ENCODE data around the gene SLC18A3.
A peak's percentile ranks its signal among the peaks of the same experiment; 100 is the strongest.

Gene SLC18A3

DNA sequence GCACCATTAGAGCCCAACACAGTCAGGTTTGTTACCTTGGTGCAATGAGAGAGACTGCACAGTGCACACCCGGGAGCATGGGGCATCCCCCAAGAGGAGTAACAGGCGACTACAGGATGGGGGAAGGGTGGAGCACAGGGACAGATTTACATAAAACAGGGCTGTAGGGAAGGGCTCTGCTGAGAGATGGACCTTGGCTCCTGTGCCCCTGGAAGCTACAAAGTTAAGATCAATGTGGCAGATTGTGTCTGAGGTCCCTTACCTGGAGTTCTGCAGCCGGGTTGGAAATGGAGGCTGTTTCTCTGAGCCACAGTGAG is 13.7 kb upstream of the SLC18A3 start:
- no peak for DNase-seq

DNA sequence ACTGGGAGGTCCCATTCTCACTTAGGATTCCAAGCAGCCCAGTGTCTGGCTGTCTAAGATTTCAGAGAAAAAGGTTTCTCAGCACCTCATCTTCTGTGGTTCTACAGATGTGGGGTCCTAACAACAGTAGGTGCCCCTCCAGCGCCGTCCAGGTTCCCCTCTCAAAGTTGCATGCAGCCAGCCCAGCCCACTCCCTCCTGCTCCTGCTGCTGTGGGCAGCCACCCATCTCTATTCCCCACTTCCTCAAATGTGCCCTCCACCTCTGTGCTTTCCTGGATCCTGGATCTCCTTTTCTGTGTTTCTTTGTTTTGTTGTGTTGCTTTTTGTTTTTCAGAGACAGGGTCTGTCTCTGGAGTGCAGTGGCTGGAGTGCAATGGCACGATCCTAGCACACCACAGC is 13.3 kb upstream of the SLC18A3 start:
- DNase-seq = no peak

DNA sequence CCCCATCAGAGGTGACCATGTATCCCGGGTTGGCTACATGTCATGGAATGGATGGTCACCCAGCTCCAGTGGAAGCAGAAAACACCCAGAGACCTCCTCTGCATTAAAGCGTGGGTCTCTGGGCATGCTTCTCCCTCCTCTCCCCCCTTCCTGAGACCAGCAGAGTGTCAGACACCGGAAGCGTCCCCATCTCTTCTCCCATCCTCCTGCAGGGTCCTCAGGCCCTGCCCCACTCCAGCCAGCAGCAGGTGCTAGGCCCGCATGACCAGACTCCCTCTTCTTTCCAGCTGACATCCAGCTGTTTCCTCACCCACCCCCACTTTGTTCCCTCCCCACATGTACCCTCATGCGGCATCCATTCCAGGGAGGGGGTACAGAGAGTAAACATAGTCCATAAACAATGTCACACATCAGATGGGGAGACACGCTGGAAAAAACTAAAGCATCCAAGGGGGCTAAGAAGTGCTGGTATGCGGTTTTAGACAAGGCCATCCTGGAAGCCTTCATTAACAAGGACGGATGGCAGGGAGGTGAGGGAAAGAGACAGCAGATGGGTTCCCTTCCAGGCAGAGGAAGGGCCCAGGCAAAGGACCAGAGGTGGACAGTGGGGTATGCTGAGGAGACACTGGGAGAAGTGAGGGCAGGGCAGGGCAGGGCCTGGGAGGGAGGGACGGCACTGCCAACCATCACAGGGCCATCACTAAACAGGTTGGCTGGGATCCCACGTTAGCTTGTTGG is 12.5 kb upstream of the SLC18A3 start:
- DNase-seq = no peak

DNA sequence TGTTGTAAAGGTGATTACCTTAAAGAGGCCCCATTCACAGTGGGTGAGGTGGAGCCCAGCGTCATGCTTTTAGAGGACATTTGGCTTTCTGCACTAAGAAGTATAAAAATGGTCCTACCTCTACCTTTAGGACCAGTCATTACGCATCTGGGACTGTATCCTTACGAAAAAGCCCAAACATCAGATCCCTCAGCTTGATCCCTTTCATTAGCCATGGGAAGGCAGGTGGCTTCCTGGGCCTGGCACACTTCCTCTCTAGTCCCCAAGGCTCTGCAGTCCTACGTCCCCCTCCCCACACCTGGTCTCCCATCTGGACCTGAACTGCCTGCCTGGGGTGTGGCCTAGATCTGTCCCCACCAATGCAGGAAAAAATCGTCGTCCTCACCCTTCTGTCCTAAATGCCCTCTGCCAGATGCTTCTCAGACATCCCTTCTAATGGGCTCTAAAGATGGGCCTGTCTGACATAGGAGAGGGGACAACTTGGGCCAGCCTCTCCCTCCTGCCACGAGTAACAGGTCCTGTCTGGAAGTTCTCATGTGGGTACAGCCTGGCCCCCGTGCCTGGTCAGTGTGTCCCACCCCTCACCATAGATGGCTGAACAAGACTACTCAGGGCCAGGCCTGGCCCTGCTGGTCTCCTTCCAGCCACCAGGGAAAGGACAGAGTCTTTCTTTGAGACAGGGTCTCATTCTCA is 11.8 kb upstream of the SLC18A3 start:
- DNase-seq = no peak

DNA sequence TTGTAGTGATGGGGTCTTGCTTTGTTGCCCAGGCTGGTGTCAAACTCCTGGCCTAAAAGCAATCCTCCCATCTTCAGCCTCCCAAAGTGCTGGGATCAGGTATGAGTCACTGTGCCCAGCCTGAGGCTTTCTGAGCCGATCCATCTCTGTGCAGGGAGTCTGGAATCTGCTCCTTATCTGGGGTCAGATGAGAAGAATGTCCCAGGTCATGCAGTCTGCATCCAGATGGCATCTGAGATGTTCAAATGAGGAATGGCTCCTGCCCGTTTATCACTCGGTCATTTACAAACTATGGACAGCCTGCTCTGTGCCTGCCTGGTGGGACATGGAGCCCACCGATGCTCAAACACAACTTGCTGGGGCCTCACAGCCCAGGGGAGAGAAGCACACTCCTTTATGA is 11.1 kb upstream of the SLC18A3 start:
- no peak for DNase-seq

DNA sequence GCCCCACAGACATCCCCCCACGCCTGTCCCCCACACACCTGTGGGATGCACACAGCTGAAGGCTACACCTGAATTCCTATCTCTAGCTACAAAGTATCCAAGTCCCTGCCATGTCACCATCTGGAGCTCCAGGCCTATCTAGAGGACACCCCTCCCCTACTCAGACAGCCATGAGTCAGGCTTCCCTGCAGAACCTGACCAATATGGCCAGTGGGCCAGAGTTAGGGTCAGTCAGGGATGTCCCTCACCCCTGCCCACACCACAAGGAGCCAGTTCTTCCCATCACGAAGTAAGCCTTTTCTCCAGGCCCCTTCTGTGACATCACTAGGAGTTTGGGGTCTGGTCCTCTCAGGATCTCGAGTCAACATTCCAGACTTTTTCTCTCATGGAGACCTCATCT is 10.6 kb upstream of the SLC18A3 start:
- DNase-seq = no peak

DNA sequence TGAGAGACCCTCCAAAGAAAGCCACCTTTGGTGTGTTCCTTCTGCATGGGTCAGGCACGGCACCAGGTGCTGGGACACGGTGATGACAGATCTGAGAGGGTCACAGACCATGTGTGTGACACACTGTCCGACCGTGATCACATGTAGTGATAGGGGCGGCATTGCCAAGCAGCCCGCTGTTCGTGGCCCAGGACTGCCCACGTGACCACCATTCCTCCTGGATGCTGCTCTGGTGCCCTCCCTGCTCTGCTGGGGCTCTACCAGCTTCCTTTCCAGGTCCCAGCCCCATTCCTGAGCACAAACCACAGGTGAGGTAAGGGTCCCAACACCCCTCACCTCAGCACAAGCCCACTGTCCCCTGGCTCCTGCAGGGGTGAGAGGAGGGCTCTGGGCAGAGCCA is 10.1 kb upstream of the SLC18A3 start:
- DNase-seq = no peak

DNA sequence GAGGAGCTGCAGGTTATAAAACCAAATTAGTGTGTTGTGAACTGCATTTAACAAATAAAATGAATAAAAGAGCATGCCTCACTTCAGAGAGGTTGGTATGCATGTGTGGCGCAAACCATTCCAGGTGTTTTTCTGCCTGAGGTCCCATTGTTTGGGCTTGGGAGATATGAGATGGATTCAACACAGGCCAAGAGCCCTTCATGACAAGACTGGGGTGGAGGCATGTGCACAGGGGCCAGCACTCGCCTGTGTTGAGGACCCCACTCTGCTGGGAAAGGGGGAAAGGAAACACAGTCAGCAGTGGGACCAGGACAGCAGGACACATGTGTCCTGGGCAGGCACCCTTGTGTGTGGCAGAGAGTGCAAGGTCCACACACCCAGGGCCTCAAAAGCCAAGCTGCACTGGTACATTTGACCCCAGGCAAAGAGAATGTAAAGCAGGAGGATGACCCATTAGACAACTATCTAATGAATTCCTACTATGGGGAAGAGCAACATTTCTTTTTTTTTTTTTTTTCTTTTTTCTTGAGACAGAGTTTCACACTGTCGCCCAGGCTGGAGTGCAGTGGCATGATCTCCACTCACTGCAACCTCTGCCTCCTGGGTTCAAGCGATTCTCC is 9.2 kb upstream of the SLC18A3 start:
- DNase-seq = no peak

DNA sequence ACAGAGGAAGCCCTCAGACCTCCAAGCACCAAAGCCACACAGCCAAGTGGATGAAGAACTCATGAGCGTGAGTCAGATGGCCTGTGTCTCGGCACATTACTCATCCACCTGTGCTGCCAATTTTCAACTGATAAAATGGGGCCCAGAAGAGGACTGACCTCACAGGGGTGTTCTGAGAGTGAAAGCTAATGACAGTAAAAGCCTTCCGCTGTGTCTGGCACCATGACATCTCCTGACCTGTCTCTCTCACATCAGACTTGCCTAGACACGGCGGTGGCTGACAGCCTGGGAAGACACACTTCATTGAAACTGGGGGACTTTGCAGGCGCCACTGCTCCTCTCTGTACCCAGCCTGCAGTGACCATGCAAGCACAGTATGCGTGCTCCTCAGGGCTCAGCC is 8.3 kb upstream of the SLC18A3 start:
- no peak for DNase-seq

DNA sequence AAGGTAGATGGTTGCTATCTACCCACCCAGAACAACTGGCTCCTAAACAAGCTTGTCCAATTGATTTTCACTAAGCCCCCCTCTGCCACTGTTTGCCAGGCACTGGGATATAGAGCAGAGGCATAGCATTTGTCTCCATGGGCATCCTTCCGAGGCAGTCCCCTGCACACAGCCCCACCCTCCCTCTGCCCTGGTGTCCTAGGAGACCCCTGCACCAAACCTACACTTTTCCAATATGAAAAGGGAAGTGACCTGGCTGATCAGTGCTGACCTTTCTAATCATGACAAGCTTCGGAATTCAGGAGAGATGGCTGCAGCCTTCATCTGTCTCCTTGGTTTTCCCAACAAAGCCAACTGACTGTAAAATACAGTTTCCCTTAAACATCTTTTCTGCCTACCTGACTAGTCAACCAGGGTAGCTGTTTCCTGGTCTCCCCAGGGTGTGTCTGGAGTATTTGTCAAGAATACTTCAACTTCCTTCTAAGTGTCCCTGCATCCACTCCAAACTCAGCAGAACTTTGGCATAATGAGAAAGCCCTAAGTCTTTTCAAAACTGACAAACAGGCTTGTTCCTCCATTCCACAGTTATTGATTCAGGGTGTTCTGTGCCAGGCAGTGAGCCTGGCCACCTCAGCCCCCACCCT is 7.6 kb upstream of the SLC18A3 start:
- DNase-seq = no peak

DNA sequence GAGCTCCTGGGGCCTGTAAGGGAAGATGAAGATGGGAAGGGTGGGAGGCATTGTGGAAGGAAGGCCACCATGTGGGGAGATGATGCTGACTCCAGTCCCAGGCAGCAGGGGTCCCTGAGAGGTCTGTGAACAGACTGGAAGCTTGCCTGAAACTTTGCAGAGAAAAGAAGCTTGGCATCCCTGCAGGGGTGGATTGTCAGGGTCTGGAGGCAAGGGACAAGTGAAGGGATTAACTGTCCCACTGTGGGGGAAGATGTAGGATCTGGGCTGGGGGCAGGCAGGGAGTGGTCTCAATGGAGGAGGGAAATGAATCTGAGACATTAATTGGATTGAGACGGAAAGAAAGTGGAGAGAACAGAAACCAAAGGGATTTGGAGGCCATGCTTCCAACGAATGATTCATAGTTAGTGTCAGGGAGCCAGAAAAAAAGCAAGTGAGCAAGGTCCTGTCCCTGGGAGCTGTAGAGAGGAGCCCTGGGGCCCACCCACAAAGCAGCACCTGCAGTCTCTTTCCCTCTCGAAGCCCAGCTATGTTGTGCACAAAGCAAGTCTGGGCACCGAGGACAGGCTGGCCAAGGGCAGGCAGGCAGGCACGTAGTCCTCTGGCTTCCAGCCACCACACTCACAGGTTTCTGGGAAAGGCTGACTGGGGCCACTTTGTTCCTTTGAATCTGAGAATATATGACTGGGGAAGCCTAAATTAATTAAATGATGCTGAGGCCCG is 4.7 kb upstream of the SLC18A3 start:
- no peak for DNase-seq

DNA sequence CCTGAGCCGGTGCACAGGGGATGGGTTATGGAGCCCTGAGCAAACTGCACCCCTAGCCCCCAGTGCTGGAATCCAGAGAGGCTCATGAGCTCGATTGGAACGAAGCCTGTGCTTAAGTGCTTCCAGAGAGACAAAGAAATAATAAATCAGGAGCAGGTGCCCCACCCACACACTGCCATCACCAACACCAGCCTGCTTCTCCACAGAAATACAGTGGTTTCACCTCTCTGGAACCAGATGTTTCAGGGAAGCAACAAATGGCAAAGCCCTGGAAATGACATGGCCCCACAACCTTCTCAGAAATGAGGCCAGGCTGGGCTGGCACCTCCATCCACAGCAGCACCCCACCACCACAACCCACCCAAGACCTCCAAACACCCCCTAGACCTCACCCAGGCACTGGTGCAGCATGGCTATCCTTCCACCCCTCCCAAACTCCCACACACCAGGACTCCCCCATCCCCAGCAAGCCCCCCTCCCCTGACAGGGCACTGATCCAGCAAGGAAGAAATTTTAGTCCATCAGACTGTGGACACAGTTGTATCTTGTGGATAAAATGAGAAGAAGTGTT is 4.1 kb upstream of the SLC18A3 start:
- DNase-seq = no peak

DNA sequence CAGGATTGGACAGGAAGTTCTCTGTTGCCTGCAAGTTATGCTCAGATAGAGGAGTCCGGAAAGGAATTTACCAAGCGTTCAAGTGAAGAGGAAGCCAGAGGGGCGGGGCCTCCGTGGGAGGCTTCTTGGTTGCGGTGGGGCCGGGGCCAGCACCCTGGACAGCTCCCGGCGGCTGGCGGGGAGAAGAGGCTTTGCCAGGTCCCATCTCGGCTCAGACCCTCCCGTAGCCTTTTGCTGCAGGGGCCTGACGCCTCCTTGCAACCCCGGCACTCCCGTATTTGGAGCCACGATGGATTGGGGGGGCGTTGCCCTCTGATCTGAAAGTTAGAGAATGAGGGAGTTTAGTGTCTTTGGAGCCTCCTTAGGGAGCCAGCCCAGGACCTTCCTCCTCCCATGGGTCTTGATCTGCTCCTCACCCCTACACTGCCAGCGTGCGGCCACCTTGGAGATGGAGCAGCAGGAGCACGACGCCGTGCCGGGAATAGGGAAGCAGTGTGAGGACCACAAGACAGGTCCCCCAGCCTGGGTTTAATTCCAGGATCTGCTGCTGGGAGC is 3.1 kb upstream of the SLC18A3 start:
- DNase-seq = peak in 4 of 5 donors; percentile 26 to 64 (median 44)

DNA sequence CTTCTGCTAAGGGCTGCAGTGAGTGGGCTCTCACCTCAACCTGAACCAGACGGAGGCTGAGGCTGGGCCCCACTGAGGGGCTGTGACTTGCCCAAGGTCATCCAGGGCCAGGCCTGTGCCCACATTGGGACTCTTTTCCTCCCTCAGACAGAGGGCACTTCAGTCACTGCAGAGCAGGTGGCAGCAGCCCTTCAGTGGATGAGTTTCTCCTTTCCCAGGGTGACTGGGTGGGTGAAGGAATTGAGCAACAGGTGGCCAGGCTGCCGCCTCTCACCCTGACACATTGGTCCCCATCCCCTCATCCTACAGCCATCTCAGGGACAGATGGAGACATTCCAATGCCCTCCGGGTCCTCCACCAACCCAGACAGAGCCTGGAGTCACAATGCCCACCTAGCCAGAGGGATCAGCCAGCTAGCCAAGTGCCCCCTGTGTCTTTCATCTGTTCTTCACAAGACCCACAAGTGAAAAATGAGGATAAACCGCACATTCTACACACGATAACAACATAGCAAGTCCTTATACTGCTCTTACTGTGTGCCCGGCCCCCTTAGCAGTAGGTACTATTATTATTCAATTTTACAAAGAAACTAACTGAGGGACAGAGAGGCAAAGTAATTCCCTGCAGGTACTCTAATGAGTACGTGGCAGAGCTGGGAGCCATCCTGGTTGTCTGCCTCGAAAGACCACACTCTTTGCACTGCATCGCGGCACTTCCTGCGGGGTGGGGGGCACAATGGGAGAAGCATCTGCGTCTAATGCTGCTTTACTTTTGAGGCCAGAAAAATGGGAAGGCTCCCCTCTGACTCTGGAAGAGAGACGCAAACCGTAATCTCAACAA is 1.7 kb upstream of the SLC18A3 start:
- no peak for DNase-seq

DNA sequence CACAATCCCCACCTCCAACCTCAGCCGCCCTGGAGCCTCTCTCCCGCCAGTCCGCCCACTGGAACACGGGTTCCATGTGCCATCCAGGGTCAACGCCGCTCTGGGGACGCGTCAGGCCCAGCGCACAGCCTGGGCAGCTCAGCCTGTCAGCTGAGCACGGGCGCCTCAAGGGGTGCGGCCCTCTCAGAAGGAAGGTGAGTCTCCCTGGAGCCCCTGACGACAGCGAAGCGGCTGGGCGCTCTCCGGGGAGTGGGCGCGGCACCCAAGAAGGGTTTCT is 1.2 kb upstream of the SLC18A3 start:
- DNase-seq = no peak

DNA sequence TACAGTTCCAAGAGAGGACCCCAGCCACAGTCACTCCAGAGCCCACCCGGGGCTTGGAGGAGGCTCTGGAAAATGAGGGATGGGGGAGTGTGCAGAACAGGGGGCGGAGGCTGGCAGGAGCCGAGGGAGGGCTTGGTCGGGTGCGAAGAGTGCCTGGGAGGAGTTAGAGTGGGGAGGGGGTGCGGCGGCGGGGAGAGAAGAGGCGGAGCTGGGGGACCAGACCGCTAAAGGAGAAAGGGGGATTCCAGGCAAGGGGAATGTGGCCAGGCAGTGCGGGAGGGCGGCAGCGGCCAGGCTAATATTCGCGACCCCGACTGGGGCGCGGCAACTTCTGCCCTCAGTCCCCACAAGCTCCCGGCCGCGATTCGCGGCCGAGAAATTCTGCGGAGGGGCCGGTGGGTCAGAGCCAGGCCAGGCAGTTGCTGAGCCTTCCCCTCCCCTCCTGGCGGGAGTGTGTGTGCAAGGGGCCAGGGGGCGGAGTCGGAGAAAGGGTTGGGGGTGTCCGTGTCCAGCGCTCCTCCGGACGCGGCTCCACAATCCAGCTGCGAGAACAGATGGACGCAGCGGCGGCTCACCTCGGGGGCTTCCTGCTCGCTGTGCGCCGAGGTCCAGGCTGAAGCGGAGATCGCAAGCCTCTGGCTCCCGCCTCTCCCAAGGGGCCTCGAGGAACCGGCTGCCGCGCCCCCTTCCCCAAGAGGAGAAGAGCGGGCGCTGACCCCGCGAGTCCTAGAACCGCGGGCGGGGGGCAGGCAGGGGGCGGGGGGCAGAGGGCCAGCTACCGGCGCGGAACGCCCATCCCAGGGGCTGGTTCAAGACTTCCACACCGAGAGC is 612 bp upstream of the SLC18A3 start:
- DNase-seq = no peak

DNA sequence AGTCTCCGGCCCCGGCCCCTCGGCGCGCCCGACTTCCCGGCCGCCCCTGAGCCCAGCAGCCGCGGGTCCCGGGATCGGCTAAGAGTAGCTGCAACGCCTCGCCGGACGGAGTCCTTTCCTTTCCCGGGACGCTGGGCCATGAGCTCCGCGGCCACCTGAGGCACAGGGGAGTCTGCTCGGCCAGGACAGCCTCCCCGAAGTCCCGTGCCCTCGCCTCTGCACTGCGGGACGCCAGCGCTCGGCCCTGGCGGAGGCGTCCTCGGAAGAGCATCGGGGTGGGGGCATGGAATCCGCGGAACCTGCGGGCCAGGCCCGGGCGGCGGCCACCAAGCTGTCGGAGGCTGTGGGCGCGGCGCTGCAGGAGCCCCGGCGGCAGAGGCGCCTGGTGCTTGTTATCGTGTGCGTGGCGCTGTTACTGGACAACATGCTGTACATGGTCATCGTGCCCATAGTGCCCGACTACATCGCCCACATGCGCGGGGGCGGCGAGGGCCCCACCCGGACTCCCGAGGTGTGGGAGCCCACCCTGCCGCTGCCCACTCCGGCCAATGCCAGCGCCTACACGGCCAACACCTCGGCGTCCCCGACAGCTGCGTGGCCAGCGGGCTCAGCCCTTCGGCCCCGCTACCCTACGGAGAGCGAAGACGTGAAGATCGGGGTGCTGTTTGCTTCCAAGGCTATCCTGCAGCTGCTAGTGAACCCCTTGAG is 502 bp downstream of the SLC18A3 start:
- no peak for DNase-seq

DNA sequence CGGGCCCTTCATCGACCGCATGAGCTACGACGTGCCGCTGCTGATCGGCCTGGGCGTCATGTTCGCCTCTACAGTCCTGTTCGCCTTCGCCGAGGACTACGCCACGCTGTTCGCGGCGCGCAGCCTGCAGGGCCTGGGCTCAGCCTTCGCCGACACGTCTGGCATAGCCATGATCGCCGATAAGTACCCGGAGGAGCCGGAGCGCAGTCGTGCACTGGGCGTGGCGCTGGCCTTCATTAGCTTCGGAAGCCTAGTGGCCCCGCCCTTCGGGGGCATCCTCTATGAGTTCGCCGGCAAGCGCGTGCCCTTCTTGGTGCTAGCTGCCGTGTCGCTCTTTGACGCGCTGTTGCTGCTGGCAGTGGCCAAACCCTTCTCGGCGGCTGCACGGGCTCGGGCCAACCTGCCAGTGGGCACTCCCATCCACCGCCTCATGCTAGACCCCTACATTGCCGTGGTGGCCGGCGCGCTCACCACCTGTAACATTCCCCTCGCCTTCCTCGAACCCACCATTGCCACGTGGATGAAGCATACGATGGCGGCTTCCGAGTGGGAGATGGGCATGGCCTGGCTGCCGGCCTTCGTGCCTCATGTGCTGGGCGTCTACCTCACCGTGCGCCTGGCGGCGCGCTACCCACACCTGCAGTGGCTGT is 1.2 kb downstream of the SLC18A3 start:
- DNase-seq = no peak

DNA sequence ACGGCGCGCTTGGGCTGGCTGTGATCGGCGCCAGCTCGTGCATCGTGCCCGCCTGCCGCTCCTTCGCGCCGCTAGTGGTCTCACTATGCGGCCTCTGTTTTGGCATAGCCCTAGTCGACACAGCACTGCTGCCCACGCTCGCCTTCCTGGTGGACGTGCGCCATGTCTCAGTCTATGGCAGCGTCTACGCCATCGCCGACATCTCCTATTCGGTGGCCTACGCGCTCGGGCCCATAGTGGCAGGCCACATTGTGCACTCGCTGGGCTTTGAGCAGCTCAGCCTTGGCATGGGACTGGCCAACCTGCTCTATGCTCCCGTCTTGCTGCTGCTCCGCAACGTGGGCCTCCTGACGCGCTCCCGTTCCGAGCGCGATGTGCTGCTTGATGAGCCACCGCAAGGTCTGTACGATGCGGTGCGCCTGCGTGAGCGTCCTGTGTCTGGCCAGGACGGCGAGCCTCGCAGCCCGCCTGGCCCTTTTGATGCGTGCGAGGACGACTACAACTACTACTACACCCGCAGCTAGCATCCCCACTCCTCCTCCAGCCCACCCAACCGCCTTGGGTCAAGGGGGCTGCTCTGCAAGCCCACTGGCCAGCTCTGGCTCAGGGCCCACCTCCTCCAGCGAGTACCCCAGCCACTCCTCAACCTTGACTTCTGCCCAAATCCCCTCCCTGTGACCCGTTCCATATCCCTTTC is 1.9 kb downstream of the SLC18A3 start:
- DNase-seq = no peak
